NCI-H69 (cell line): ENCODE results near the gene PIAS3.

Experiments
- DNase-seq: peaks from one replicate; lab custom pipeline; 2025; lab: John Stamatoyannopoulos, UW

The PIAS3 gene

GRCh38 chr1:145858901-145859490 lies at the start of gene PIAS3:
PIAS3 (minus strand) TSS chr1:145859081; CDS start chr1:145858990, 91 bp downstream.
- peak; percentile 97 for DNase-seq

- no peak for DNase-seq
These were observed 49.8 kb upstream of the PIAS3 start for GRCh38 chr1:145908653-145909052.

- no peak for DNase-seq
These were observed 48.3 kb upstream of the PIAS3 start for GRCh38 chr1:145906954-145907753.

GRCh38 chr1:145901312-145902021 lies 42.6 kb upstream of the PIAS3 start:
- no peak for DNase-seq

- no peak for DNase-seq
These were observed 39.9 kb upstream of the PIAS3 start for GRCh38 chr1:145898756-145899155.

- DNase-seq: no peak
These were observed 39.1 kb upstream of the PIAS3 start for GRCh38 chr1:145897969-145898368.

GRCh38 chr1:145895471-145895870 lies 36.6 kb upstream of the PIAS3 start:
- DNase-seq: no peak

GRCh38 chr1:145893306-145894055 lies 34.6 kb upstream of the PIAS3 start:
- DNase-seq: no peak

- peak; percentile 84 for DNase-seq
These were observed 33.7 kb upstream of the PIAS3 start for GRCh38 chr1:145892486-145893087.

- peak; percentile 100 for DNase-seq
These were observed 33.0 kb upstream of the PIAS3 start for GRCh38 chr1:145891587-145892485.

- DNase-seq: peak; percentile 90
These were observed 32.3 kb upstream of the PIAS3 start for GRCh38 chr1:145891143-145891542.

- DNase-seq: peak; percentile 92
These were observed 30.8 kb upstream of the PIAS3 start for GRCh38 chr1:145889722-145890121.

- no peak for DNase-seq
These were observed 28.8 kb upstream of the PIAS3 start for GRCh38 chr1:145887631-145888030.

GRCh38 chr1:145886816-145887215 lies 27.9 kb upstream of the PIAS3 start:
- DNase-seq: no peak

- peak; percentile 48 for DNase-seq
These were observed 27.5 kb upstream of the PIAS3 start for GRCh38 chr1:145886390-145886789.

GRCh38 chr1:145885738-145886287 lies 26.9 kb upstream of the PIAS3 start, which contains the start of gene ANKRD35:
ANKRD35 (minus strand) TSS chr1:145885866; CDS start chr1:145885758, 108 bp downstream.
- peak; percentile 93 for DNase-seq

- peak; percentile 35 for DNase-seq
These were observed 25.8 kb upstream of the PIAS3 start for GRCh38 chr1:145884675-145885074.

GRCh38 chr1:145879775-145880174 lies 20.9 kb upstream of the PIAS3 start:
- peak; percentile 100 for DNase-seq

GRCh38 chr1:145878724-145879123 lies 19.8 kb upstream of the PIAS3 start:
- DNase-seq: no peak

GRCh38 chr1:145877923-145878486 lies 19.1 kb upstream of the PIAS3 start:
- no peak for DNase-seq
